ENCODE results near the gene JAM3.

- no peak for TF ChIP-seq CTCF (IDR thresholded peaks at IDR 0.05 in 2 of 3, conservative IDR thresholded peaks at IDR 0.05 in 1 of 3; ENCODE audit: control insufficient read depth in 2 of 3, extremely low read depth in 1 of 3, insufficient read depth in 1 of 3, low read depth in 3 of 3, low read length in 3 of 3)
- no peak for TF ChIP-seq MXI1 (IDR thresholded peaks at IDR 0.05; ENCODE audit: low read depth, low read length)
- TF ChIP-seq BCLAF1 (IDR thresholded peaks at IDR 0.05): no peak
Measured at GRCh38 chr11:134044514-134045284, 24.2 kb upstream of the JAM3 start.

Data from GM12878 (cell line).